ENCODE data around the gene FAM120A.

DNA sequence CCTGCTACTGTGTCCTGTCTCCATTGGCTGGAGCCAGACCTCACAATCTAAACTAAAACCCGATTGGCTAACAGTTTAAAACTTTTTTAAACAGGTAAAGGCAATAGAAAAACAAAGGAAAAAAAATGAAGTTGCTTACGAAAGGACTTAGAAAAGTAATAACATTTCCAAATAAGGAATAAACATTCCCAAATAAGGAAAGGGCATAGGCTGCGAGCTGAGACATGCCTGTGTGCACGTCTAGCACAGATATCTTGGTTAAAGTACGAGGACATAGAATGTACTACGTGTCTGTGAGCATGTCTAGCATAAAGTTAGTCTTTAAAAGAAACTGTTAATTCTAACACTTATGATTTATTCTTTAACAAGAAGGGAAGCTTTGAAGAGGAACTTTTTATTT is 15.3 kb upstream of the FAM120A start:
- TF ChIP-seq POLR2A (IDR thresholded peaks at IDR 0.05), result no peak
- TF ChIP-seq, protein P1, sequence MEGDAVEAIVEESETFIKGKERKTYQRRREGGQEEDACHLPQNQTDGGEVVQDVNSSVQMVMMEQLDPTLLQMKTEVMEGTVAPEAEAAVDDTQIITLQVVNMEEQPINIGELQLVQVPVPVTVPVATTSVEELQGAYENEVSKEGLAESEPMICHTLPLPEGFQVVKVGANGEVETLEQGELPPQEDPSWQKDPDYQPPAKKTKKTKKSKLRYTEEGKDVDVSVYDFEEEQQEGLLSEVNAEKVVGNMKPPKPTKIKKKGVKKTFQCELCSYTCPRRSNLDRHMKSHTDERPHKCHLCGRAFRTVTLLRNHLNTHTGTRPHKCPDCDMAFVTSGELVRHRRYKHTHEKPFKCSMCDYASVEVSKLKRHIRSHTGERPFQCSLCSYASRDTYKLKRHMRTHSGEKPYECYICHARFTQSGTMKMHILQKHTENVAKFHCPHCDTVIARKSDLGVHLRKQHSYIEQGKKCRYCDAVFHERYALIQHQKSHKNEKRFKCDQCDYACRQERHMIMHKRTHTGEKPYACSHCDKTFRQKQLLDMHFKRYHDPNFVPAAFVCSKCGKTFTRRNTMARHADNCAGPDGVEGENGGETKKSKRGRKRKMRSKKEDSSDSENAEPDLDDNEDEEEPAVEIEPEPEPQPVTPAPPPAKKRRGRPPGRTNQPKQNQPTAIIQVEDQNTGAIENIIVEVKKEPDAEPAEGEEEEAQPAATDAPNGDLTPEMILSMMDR (IDR thresholded peaks at IDR 0.05), result no peak

All from adrenal gland (tissue), 5 donors.